CD14-positive monocyte (primary cell): ENCODE data around the gene ADGRE3. TPM values are rescaled to one million over a fixed set of nuclear protein-coding genes. Genes with fewer than 3 reads are reported as not detected.

Experiments used
- DNase-seq, 3 donors: peaks; one replicate each; pipeline ENCODE4 v3.0.0-alpha.2; 2011 to 2022
- H2AFZ ChIP-seq: 2 replicates; pipeline ENCODE4 v1.6.0; 2012; ENCODE audit warnings: mild to moderate bottlenecking, low read depth, low read length, inconsistent platforms; ENCODE audit not compliant: insufficient read depth, poor library complexity, severe bottlenecking
- H3K27ac ChIP-seq, 2 donors: 1 replicate in 1 of 2; 2 replicates in 1 of 2; pipeline ENCODE4 v1.5.1; 2012 to 2013; ENCODE audit warnings: low read length in 2 of 2, control low read depth in 1 of 2, inconsistent platforms in 1 of 2, low read depth in 1 of 2, mild to moderate bottlenecking in 1 of 2
- H3K27me3 ChIP-seq, 2 donors: one replicate each; pipeline versions ENCODE4 v1.6.0 to v1.6.1; 2011 to 2013; ENCODE audit warnings: low read length in 2 of 2; ENCODE audit not compliant: control insufficient read depth in 2 of 2, insufficient read depth in 2 of 2
- H3K36me3 ChIP-seq, 2 donors: replicated peaks in 1 of 2; 1 replicate in 1 of 2; 2 replicates in 1 of 2; pipeline versions ENCODE4 v1.5.1 to v1.6.1; 2012 to 2013; ENCODE audit warnings: low read length in 2 of 2, control low read depth in 1 of 2, inconsistent platforms in 1 of 2, mild to moderate bottlenecking in 1 of 2; ENCODE audit not compliant: insufficient read depth in 2 of 2, control insufficient read depth in 1 of 2
- H3K4me1 ChIP-seq, 2 donors: 1 replicate in 1 of 2; 2 replicates in 1 of 2; pipeline versions ENCODE4 v1.5.1 to v1.6.1; 2012 to 2013; ENCODE audit warnings: low read length in 2 of 2, control low read depth in 1 of 2, inconsistent platforms in 1 of 2, mild to moderate bottlenecking in 1 of 2, moderate library complexity in 1 of 2; ENCODE audit not compliant: insufficient read depth in 2 of 2, control insufficient read depth in 1 of 2
- H3K4me2 ChIP-seq: replicated peaks from 2 replicates; pipeline ENCODE3; 2012; ENCODE audit warnings: low read length, moderate library complexity, mild to moderate bottlenecking; ENCODE audit not compliant: poor library complexity, severe bottlenecking; ENCODE audit errors: extremely low read depth
- H3K4me3 ChIP-seq, 3 experiments: fragments of 200-600 bp in 1 of 3; sonication (generic) in 1 of 3; replicated peaks in 1 of 3; 1 replicate in 2 of 3; 2 replicates in 1 of 3; pipeline ENCODE4 v1.5.1; 2011 to 2013; ENCODE audit warnings: low read length in 3 of 3, mild to moderate bottlenecking in 3 of 3, control low read depth in 2 of 3, low read depth in 2 of 3, inconsistent platforms in 1 of 3, moderate library complexity in 1 of 3
- H3K79me2 ChIP-seq: 2 replicates; pipeline ENCODE4 v1.6.0; 2012; ENCODE audit warnings: mild to moderate bottlenecking, control low read depth, inconsistent platforms, low read length, moderate library complexity; ENCODE audit not compliant: insufficient read depth
- H3K9ac ChIP-seq: 2 replicates; pipeline ENCODE4 v1.6.0; 2017; ENCODE audit warnings: low read length, mild to moderate bottlenecking; ENCODE audit not compliant: insufficient read depth, poor library complexity, severe bottlenecking
- H3K9me3 ChIP-seq, 2 donors: replicated peaks in 1 of 2; 1 replicate in 1 of 2; 2 replicates in 1 of 2; pipeline versions ENCODE4 v1.5.1 to v1.6.1; 2012 to 2013; ENCODE audit warnings: low read length in 2 of 2, control low read depth in 1 of 2; ENCODE audit not compliant: control insufficient read depth in 1 of 2, insufficient read depth in 1 of 2
- H4K20me1 ChIP-seq: 2 replicates; pipeline ENCODE4 v1.6.0; 2012; ENCODE audit warnings: mild to moderate bottlenecking, low read length, control low read depth, moderate library complexity; ENCODE audit not compliant: insufficient read depth
- H3K27ac Mint-ChIP-seq, 7 donors: one replicate each; pipeline ENCODE4 v1.8.0; 2020; ENCODE audit warnings: mild to moderate bottlenecking in 7 of 7, mixed read lengths in 7 of 7, moderate library complexity in 6 of 7, inconsistent platforms in 2 of 7
- H3K27me3 Mint-ChIP-seq, 3 donors: one replicate each; pipeline ENCODE4 v1.8.0; 2021 to 2022; ENCODE audit warnings: low read depth in 3 of 3, mild to moderate bottlenecking in 3 of 3, mixed read lengths in 3 of 3, moderate library complexity in 3 of 3, inconsistent platforms in 1 of 3
- H3K36me3 Mint-ChIP-seq, 2 donors: one replicate each; pipeline ENCODE4 v1.8.0; 2020; ENCODE audit warnings: mixed read lengths in 2 of 2, inconsistent platforms in 1 of 2, mild to moderate bottlenecking in 1 of 2
- H3K4me1 Mint-ChIP-seq: one replicate; pipeline ENCODE4 v1.8.0; 2020; ENCODE audit warnings: mild to moderate bottlenecking, mixed read lengths
- H3K4me3 Mint-ChIP-seq, 2 donors: one replicate each; pipeline ENCODE4 v1.8.0; 2020; ENCODE audit warnings: mild to moderate bottlenecking in 2 of 2, mixed read lengths in 2 of 2, moderate library complexity in 1 of 2
- H3K9me3 Mint-ChIP-seq, 7 donors: one replicate each; pipeline ENCODE4 v1.8.0; 2020 to 2022; ENCODE audit warnings: mixed read lengths in 7 of 7, mild to moderate bottlenecking in 6 of 7, moderate library complexity in 6 of 7, inconsistent platforms in 2 of 7
- WGBS: methylation state at CpG from one replicate; pipeline ENCODE4 v1.1.5; 2013; ENCODE audit warnings: missing lambda C conversion rate; ENCODE audit not compliant: insufficient coverage; 5-methylcytosine and 5-hydroxymethylcytosine counted together
- intact Hi-C, 2 donors: fragments of 100-400 bp; cut with micrococcal nuclease; formaldehyde crosslinking; loops; one replicate each; pipeline versions ENCODE4 v1.15.0 to v1.15.1; 2023
- polyA plus RNA-seq, 3 donors: library from polyadenylated mRNA; depleted of rRNA in 1 of 3; unstranded in 2 of 3; stranded (reverse) in 1 of 3; fragments of 300-500 nt in 2 of 3; fragments of >200 nt in 1 of 3; fragmentation: Illumina TruSeq in 2 of 3; gene quantifications; 1 replicate in 2 of 3; 2 replicates in 1 of 3; pipeline ENCODE4 v1.2.3, GENCODE V29; 2012 to 2021
- TF ChIP-seq, protein P1 (sequence below): fragments of 200-600 bp; IDR thresholded peaks from one replicate; pipeline ENCODE4 v1.8.0; 2022; ENCODE audit warnings: antibody characterized with exemption, mild to moderate bottlenecking

ADGRE3 gene
- polyA plus RNA-seq, 3 donors: 27.3 to 92.0 (median 28.3) TPM

DNA sequence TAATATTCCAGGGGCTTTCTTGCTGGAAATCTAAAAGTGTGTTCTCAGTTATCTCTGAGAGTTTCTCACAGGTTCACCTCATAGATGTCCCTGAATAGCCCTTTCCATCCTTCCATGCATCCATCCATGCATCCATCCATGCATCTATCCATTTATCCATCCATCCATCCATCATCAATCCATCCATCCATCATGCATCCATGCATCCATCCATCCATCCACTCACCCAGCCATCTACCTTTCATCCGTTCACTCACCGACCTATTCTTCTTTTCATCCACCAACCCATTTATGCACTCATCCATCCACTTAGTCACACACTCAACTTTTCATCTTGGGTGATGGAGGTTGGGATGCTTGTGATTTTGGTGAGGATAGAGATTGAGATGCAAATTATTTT, 7.4 kb upstream of the ADGRE3 start:
- Histone ChIP-seq H3K27me3 (no peaks in the 10 kb centered on the region), H3K27ac (peak overlapping the region in 1 of 2 donors; percentile 87), H4K20me1 (no peaks in the 10 kb centered on the region), H3K4me2 (no peak overlapping the region), H2AFZ (no peak overlapping the region), H3K9me3 (no peaks in the 10 kb centered on the region), H3K36me3 (no peaks in the 10 kb centered on the region), H3K79me2 (no peaks in the 10 kb centered on the region), H3K4me3 (no peak overlapping the region), H3K9ac (no peak overlapping the region), H3K4me1 (peaks cover 39 to 46% of the 10 kb centered on the region in 2 donors)
- no CpG with 5 or more reads among the region's 2 CpGs for WGBS
- TF ChIP-seq, protein P1, sequence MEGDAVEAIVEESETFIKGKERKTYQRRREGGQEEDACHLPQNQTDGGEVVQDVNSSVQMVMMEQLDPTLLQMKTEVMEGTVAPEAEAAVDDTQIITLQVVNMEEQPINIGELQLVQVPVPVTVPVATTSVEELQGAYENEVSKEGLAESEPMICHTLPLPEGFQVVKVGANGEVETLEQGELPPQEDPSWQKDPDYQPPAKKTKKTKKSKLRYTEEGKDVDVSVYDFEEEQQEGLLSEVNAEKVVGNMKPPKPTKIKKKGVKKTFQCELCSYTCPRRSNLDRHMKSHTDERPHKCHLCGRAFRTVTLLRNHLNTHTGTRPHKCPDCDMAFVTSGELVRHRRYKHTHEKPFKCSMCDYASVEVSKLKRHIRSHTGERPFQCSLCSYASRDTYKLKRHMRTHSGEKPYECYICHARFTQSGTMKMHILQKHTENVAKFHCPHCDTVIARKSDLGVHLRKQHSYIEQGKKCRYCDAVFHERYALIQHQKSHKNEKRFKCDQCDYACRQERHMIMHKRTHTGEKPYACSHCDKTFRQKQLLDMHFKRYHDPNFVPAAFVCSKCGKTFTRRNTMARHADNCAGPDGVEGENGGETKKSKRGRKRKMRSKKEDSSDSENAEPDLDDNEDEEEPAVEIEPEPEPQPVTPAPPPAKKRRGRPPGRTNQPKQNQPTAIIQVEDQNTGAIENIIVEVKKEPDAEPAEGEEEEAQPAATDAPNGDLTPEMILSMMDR: no peak
- Mint-ChIP-seq H3K9me3 (peaks cover 0 to 4% (median 0%) of the 10 kb centered on the region in 7 donors), H3K4me1 (peaks cover 36% of the 10 kb centered on the region), H3K4me3 (no peak overlapping the region), H3K36me3 (peaks cover 3 to 7% of the 10 kb centered on the region in 2 donors), H3K27me3 (no peaks in the 10 kb centered on the region), H3K27ac (peak overlapping the region; percentile 81 to 98 (median 97))
- intact Hi-C loops: loop anchor here in 1 of 2 donors (10.0 kb wide), 1 partner anchor 67 kb away; no protein-coding TSS in a partner anchor
- DNase-seq: no peak

DNA sequence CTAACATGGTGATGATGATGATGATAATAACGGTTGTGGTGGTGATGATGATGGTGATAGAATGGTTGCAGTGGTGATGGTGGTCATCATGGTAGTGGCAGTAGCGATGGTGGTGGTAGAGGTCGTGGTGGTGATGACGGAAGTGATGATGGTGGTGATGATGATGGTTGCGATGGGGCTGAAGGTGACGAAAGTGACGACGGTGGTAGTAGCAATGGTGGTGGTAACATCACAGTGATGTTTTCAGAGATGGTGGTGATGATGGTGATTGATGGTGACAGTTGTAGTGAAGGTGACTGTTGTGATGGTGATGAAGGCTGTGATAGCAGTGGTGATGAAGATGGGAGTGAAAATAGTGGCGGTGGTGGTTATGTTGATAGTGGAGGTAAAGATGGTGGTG, 3.6 kb upstream of the ADGRE3 start:
- Histone ChIP-seq H3K4me1 (peaks cover 48 to 49% of the 10 kb centered on the region in 2 donors), H3K9me3 (no peaks in the 10 kb centered on the region), H3K4me3 (no peak overlapping the region), H3K79me2 (no peaks in the 10 kb centered on the region), H3K9ac (no peak overlapping the region), H3K36me3 (no peaks in the 10 kb centered on the region), H3K27ac (no peak overlapping the region), H4K20me1 (no peaks in the 10 kb centered on the region), H2AFZ (no peak overlapping the region), H3K4me2 (no peak overlapping the region), H3K27me3 (no peaks in the 10 kb centered on the region)
- H3K9me3 Mint-ChIP-seq: peaks cover 0 to 4% (median 0%) of the 10 kb centered on the region in 7 donors
- H3K27ac Mint-ChIP-seq: no peak overlapping the region
- H3K4me1 Mint-ChIP-seq: peaks cover 43% of the 10 kb centered on the region
- intact Hi-C loops: loop anchor here in 1 of 2 donors (10.0 kb wide), 1 partner anchor 107 kb away; no protein-coding TSS in a partner anchor
- H3K36me3 Mint-ChIP-seq: peaks cover 3 to 4% of the 10 kb centered on the region in 2 donors
- DNase-seq: no peak
- TF ChIP-seq, protein P1: no peak
- H3K27me3 Mint-ChIP-seq: no peaks in the 10 kb centered on the region
- WGBS: 87% methylated on average over 9 of the region's 9 CpGs
- no peak overlapping the region for H3K4me3 Mint-ChIP-seq
